Measurements from ENCODE around the gene INSIG1. TPM values are rescaled to one million over a fixed set of nuclear protein-coding genes. Genes with fewer than 3 reads are reported as not detected.

INSIG1 gene
- polyA plus RNA-seq, 1 of the 3 experiments (the other 2 are of a cell fraction) = 6.4 TPM

- H3F3A ChIP-seq (replicated peaks; ENCODE audit: insufficient read depth) = no peaks in the 10 kb centered on the region
- TF ChIP-seq MXI1 (IDR thresholded peaks at IDR 0.05; ENCODE audit: low read depth, low read length) (no peak), RFX5 (IDR thresholded peaks at IDR 0.05; ENCODE audit: low read length) (no peak), FOXM1 (IDR thresholded peaks at IDR 0.05; ENCODE audit: low read depth) (no peak), SIN3A (IDR thresholded peaks at IDR 0.05; ENCODE audit: borderline replicate concordance, low read depth, low read length) (no peak), GATA2 (CRISPR knock-in tag; IDR thresholded peaks at IDR 0.05) (no peak), TCF12 (IDR thresholded peaks at IDR 0.05) (no peak)
- H3K79me2 ChIP-seq (ENCODE audit: insufficient read depth) = no peaks in the 10 kb centered on the region
- no peaks in the 10 kb centered on the region for H4K20me1 ChIP-seq (ENCODE audit: insufficient read depth)
- no peak for DNase-seq
- H3K36me3 ChIP-seq (replicated peaks in 1 of 2; ENCODE audit: control insufficient read depth in 1 of 2, insufficient read depth in 2 of 2, low read length in 1 of 2) = no peaks in the 10 kb centered on the region
- H3K4me2 ChIP-seq = no peak overlapping the region
- H3K27me3 ChIP-seq (ENCODE audit: insufficient read depth) = no peaks in the 10 kb centered on the region
- H3K9me2 ChIP-seq = no peaks in the 10 kb centered on the region
- H2AFZ ChIP-seq (ENCODE audit: low read depth) = no peak overlapping the region
- POLR2A ChIA-PET = no interaction called here
- H3K4me1 ChIP-seq (ENCODE audit: control insufficient read depth in 1 of 2, insufficient read depth in 2 of 2, low read depth in 1 of 2, low read length in 1 of 2) = no peaks in the 10 kb centered on the region
- no peak overlapping the region for H3K9ac ChIP-seq
- H3K27ac ChIP-seq (ENCODE audit: low read depth in 2 of 2, low read length in 1 of 2) = no peak overlapping the region
- 49% methylated on average over 8 of the region's 8 CpGs for WGBS (ENCODE audit: low lambda C conversion rate)
- no peak overlapping the region for H3K4me3 ChIP-seq (ENCODE audit: low read depth in 2 of 2, low read length in 1 of 2)
- H3K9me3 ChIP-seq = no peaks in the 10 kb centered on the region
- CTCF ChIA-PET = interaction anchor here (0.6 to 1.9 kb wide), 3 partner anchors 28 to 233 kb away, joined by 3 to 5 read pairs (median 3); no protein-coding TSS in a partner anchor
Measured at GRCh38 chr7:155315977-155316376, 18.3 kb downstream of the INSIG1 start.

- Histone ChIP-seq H2AFZ (ENCODE audit: low read depth) (no peak overlapping the region), H3K9me3 (no peaks in the 10 kb centered on the region), H4K20me1 (ENCODE audit: insufficient read depth) (no peaks in the 10 kb centered on the region), H3F3A (replicated peaks; ENCODE audit: insufficient read depth) (no peaks in the 10 kb centered on the region), H3K79me2 (ENCODE audit: insufficient read depth) (no peaks in the 10 kb centered on the region), H3K27ac (ENCODE audit: low read depth in 2 of 2, low read length in 1 of 2) (no peak overlapping the region), H3K9ac (no peak overlapping the region), H3K36me3 (replicated peaks in 1 of 2; ENCODE audit: control insufficient read depth in 1 of 2, insufficient read depth in 2 of 2, low read length in 1 of 2) (no peaks in the 10 kb centered on the region), H3K27me3 (ENCODE audit: insufficient read depth) (no peaks in the 10 kb centered on the region), H3K4me2 (no peak overlapping the region), H3K4me3 (ENCODE audit: low read depth in 2 of 2, low read length in 1 of 2) (no peak overlapping the region), H3K9me2 (no peaks in the 10 kb centered on the region), H3K4me1 (ENCODE audit: control insufficient read depth in 1 of 2, insufficient read depth in 2 of 2, low read depth in 1 of 2, low read length in 1 of 2) (no peaks in the 10 kb centered on the region)
- POLR2A ChIA-PET = no interaction called here
- CTCF ChIA-PET = interaction anchor here (0.6 to 1.9 kb wide), 4 partner anchors 28 to 233 kb away, joined by 3 to 5 read pairs (median 3); no protein-coding TSS in a partner anchor
- WGBS (ENCODE audit: low lambda C conversion rate) = 62% methylated on average over 13 of the region's 13 CpGs
- DNase-seq = no peak
- no peak for TF ChIP-seq TAF1 (IDR thresholded peaks at IDR 0.05; ENCODE audit: borderline replicate concordance, low read depth, low read length)
- no peak for TF ChIP-seq NFIC (IDR thresholded peaks at IDR 0.05; ENCODE audit: borderline replicate concordance)
- no peak for TF ChIP-seq SMC3 (IDR thresholded peaks at IDR 0.05; ENCODE audit: low read depth, low read length)
- TF ChIP-seq IRF3 (IDR thresholded peaks at IDR 0.05; ENCODE audit: low read depth, low read length) = no peak
- no peak for TF ChIP-seq NRF1 (IDR thresholded peaks at IDR 0.05; ENCODE audit: low read depth, low read length)
- TF ChIP-seq, protein P1, sequence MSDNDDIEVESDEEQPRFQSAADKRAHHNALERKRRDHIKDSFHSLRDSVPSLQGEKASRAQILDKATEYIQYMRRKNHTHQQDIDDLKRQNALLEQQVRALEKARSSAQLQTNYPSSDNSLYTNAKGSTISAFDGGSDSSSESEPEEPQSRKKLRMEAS (IDR thresholded peaks at IDR 0.05; ENCODE audit: low read depth) = no peak
- no peak for TF ChIP-seq FOXJ3 (CRISPR knock-in tag; IDR thresholded peaks at IDR 0.05)
- no peak for TF ChIP-seq FOXM1 (IDR thresholded peaks at IDR 0.05; ENCODE audit: low read depth)
- no peak for TF ChIP-seq MEF2A (IDR thresholded peaks at IDR 0.05; ENCODE audit: borderline replicate concordance, low read depth)
- no peak for TF ChIP-seq EP300 (IDR thresholded peaks at IDR 0.05; ENCODE audit: borderline replicate concordance in 1 of 2, low read depth in 1 of 2, low read length in 1 of 2)
- TF ChIP-seq, protein P2, sequence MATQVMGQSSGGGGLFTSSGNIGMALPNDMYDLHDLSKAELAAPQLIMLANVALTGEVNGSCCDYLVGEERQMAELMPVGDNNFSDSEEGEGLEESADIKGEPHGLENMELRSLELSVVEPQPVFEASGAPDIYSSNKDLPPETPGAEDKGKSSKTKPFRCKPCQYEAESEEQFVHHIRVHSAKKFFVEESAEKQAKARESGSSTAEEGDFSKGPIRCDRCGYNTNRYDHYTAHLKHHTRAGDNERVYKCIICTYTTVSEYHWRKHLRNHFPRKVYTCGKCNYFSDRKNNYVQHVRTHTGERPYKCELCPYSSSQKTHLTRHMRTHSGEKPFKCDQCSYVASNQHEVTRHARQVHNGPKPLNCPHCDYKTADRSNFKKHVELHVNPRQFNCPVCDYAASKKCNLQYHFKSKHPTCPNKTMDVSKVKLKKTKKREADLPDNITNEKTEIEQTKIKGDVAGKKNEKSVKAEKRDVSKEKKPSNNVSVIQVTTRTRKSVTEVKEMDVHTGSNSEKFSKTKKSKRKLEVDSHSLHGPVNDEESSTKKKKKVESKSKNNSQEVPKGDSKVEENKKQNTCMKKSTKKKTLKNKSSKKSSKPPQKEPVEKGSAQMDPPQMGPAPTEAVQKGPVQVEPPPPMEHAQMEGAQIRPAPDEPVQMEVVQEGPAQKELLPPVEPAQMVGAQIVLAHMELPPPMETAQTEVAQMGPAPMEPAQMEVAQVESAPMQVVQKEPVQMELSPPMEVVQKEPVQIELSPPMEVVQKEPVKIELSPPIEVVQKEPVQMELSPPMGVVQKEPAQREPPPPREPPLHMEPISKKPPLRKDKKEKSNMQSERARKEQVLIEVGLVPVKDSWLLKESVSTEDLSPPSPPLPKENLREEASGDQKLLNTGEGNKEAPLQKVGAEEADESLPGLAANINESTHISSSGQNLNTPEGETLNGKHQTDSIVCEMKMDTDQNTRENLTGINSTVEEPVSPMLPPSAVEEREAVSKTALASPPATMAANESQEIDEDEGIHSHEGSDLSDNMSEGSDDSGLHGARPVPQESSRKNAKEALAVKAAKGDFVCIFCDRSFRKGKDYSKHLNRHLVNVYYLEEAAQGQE (IDR thresholded peaks at IDR 0.05; ENCODE audit: low read depth, low read length) = no peak
- no peak for TF ChIP-seq RCOR1 (IDR thresholded peaks at IDR 0.05; ENCODE audit: low read length)
- TF ChIP-seq CHD2 (IDR thresholded peaks at IDR 0.05; ENCODE audit: low read length, partially characterized antibody) = no peak
- TF ChIP-seq PBX3 (IDR thresholded peaks at IDR 0.05) = no peak
- TF ChIP-seq GABPA (IDR thresholded peaks at IDR 0.05; ENCODE audit: low read depth) = no peak
- no peak for TF ChIP-seq CTCF (IDR thresholded peaks at IDR 0.05)
Measured at GRCh38 chr7:155316427-155317113, 18.9 kb downstream of the INSIG1 start.

Measured in SK-N-SH (cell line).